Measurements from ENCODE around the gene FBXO39. TPM values are rescaled to one million over a fixed set of nuclear protein-coding genes. Genes with fewer than 3 reads are reported as not detected.

The FBXO39 gene
- total RNA-seq (2022; extraction: Qiagen RNA extraction) = not detected in 5 replicates

GRCh38 chr17:6775871-6776405 lies at the start of gene FBXO39:
Gene FBXO39, plus strand, starts transcription at chr17:6776215. Its CDS starts 3,654 bp downstream, at chr17:6779869.

GRCh38 chr17:6755731-6756184 lies 20.3 kb upstream of the FBXO39 start, which contains the start of gene XAF1:
Gene XAF1, plus strand, starts transcription at chr17:6756046. Its CDS starts 33 bp downstream, at chr17:6756079.

DNA sequence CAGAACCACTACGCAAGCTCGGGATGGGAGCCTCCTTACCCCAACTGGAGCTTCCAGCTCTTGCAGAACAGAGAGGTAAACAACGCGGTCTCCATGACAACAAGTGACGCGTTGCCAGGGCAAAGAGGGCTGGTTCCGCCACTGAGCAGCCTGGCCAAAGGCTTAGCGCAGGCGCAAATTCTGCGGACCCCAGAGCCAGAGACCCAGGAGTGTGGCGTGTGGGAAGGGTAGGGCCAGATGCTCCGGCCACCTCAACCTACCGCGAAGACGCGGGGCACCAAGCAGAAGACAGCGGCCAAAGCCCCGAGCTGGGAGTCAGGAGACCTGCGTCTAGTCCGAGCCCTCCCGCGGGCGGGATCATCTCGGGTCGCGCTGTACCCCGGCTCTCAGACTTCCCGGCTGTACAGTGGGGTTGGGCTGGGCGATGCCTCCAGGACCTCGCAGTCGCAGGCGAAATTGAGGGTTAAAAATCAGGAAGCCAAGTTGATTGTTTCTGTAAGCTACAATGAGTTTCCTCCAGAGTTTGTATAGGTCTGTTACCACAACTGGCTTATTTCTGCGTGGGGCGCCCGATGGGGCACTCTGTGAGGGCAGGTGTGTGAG lies 55.7 kb downstream of the FBXO39 start, which contains the start of gene TEKT1:
Gene TEKT1 (minus strand): TSS at position 69 of the 603 bp plus-strand sequence. CDS start 1,353 bp downstream, outside the sequence.

Other genes with a start within 250 kb of the FBXO39 start
- gene PITPNM3, start 219.7 kb upstream of the FBXO39 start, total RNA-seq (2022; extraction: Qiagen RNA extraction) = 1.4 to 2.7 TPM (median 2.0 TPM) in 5 replicates
- 18.9 to 20.5 TPM (median 19.5 TPM) in 5 replicates for gene KIAA0753, start 135.5 kb upstream of the FBXO39 start, total RNA-seq (2022; extraction: Qiagen RNA extraction)
- gene TXNDC17, start 135.2 kb upstream of the FBXO39 start, total RNA-seq (2022; extraction: Qiagen RNA extraction) = 406 to 462 TPM (median 437 TPM) in 5 replicates
- gene MED31, start 124.6 kb upstream of the FBXO39 start, total RNA-seq (2022; extraction: Qiagen RNA extraction) = 21.4 to 40.1 TPM (median 30.8 TPM) in 5 replicates
- 2.4 to 3.3 TPM (median 3.0 TPM) in 5 replicates for gene C17orf100, start 124.5 kb upstream of the FBXO39 start, total RNA-seq (2022; extraction: Qiagen RNA extraction)
- gene SLC13A5, start 62.8 kb upstream of the FBXO39 start, total RNA-seq (2022; extraction: Qiagen RNA extraction) = 0.10 to 0.37 TPM (median 0.16 TPM) in 5 replicates
- gene XAF1, start 20.2 kb upstream of the FBXO39 start, total RNA-seq (2022; extraction: Qiagen RNA extraction) = 0.06 to 0.16 TPM in 2 of 5 replicates, not detected in the others
- gene TEKT1, start 55.5 kb downstream of the FBXO39 start, total RNA-seq (2022; extraction: Qiagen RNA extraction) = 0.07 to 0.24 TPM (median 0.18 TPM) in 3 of 5 replicates, not detected in the others
- not detected in 5 replicates for gene ALOX12, start 219.8 kb downstream of the FBXO39 start, total RNA-seq (2022; extraction: Qiagen RNA extraction)
- gene RNASEK, start 236.4 kb downstream of the FBXO39 start, total RNA-seq (2022; extraction: Qiagen RNA extraction) = 448 to 548 TPM (median 468 TPM) in 5 replicates
- gene BCL6B, start 246.8 kb downstream of the FBXO39 start, total RNA-seq (2022; extraction: Qiagen RNA extraction) = not detected in 5 replicates

Data from A549 treated with CORT108297 at 1 μM for 4 hours (cell line).